ENCODE results near the gene IL1RAP. TPM values are rescaled to one million over a fixed set of nuclear protein-coding genes. Genes with fewer than 3 reads are reported as not detected.
A peak's percentile ranks its signal among the peaks of the same experiment; 100 is the strongest.
"Not testable (repeated sequence)": the region's sequence is repeated elsewhere in the genome, so short reads cannot be mapped to it uniquely, and the experiment has no call there.

Gene IL1RAP, protein sequence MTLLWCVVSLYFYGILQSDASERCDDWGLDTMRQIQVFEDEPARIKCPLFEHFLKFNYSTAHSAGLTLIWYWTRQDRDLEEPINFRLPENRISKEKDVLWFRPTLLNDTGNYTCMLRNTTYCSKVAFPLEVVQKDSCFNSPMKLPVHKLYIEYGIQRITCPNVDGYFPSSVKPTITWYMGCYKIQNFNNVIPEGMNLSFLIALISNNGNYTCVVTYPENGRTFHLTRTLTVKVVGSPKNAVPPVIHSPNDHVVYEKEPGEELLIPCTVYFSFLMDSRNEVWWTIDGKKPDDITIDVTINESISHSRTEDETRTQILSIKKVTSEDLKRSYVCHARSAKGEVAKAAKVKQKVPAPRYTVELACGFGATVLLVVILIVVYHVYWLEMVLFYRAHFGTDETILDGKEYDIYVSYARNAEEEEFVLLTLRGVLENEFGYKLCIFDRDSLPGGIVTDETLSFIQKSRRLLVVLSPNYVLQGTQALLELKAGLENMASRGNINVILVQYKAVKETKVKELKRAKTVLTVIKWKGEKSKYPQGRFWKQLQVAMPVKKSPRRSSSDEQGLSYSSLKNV
- total RNA-seq, result 14.7 and 14.8 TPM in 2 replicates

DNA sequence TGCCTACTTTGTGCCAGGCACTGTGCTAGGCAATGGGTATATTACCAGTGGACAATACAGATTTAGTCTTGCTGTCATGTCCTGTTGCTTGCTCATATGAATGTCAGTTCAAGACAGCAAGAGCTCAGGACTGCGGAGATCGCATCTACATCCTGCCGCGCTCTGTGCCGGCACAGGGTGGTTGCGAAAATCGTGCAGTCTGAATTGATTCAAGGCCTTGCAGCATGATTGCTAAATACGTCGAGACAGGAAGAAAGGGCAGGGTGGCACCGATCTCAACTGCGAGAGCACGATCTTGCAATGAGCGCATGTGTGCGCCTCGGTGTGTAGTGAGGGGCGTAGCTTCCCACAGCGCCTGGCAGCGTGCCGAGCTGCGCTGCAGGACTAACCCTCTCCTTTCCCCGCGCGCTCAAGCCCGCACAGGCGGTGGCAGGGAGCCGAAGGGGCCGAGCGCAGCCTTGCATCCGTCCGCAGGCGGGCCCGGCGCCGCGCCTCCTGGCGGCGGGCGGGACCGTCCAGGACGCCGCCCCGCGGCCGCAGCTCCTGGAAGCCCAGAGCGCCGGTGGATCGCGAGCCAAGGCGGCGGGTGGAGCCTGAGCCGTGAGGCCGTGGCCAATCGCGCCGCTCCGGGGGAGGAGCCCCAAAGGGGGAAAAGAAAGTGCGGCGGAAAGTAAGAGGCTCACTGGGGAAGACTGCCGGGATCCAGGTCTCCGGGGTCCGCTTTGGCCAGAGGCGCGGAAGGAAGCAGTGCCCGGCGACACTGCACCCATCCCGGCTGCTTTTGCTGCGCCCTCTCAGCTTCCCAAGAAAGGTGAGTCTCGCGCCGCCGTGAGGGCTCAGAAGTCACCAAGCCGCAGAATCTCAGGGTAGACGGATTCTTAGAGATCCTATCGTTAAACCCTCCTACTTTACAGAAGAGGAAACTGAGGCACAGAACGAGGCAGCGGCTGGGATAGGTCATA lies at the start of gene IL1RAP:
Gene IL1RAP (plus strand): TSS at position 677 of the 962 bp plus-strand sequence. CDS start 50,205 bp downstream, outside the sequence.
- H2AFZ ChIP-seq (ENCODE audit: low read length), result peak within 1 kb of the TSS; percentile 96
- H3K36me3 ChIP-seq (ENCODE audit: insufficient read depth, low read length), result no peaks in the 10 kb centered on the region
- H3K27ac ChIP-seq (ENCODE audit: low read depth, low read length), result peak within 1 kb of the TSS; percentile 76
- H3K79me2 ChIP-seq (ENCODE audit: insufficient read depth, low read length), result peaks cover 21% of the 10 kb centered on the region
- no peaks in the 10 kb centered on the region for H4K20me1 ChIP-seq (ENCODE audit: insufficient read depth, low read length)
- peak within 1 kb of the TSS; percentile 91 for H3K4me3 ChIP-seq (ENCODE audit: insufficient read depth, low read length)
- H3K9me3 ChIP-seq (ENCODE audit: low read depth, low read length), result no peaks in the 10 kb centered on the region
- H3K27me3 ChIP-seq (ENCODE audit: insufficient read depth, low read length), result no peaks in the 10 kb centered on the region
- TF ChIP-seq, protein P1, sequence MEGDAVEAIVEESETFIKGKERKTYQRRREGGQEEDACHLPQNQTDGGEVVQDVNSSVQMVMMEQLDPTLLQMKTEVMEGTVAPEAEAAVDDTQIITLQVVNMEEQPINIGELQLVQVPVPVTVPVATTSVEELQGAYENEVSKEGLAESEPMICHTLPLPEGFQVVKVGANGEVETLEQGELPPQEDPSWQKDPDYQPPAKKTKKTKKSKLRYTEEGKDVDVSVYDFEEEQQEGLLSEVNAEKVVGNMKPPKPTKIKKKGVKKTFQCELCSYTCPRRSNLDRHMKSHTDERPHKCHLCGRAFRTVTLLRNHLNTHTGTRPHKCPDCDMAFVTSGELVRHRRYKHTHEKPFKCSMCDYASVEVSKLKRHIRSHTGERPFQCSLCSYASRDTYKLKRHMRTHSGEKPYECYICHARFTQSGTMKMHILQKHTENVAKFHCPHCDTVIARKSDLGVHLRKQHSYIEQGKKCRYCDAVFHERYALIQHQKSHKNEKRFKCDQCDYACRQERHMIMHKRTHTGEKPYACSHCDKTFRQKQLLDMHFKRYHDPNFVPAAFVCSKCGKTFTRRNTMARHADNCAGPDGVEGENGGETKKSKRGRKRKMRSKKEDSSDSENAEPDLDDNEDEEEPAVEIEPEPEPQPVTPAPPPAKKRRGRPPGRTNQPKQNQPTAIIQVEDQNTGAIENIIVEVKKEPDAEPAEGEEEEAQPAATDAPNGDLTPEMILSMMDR (IDR thresholded peaks at IDR 0.05; ENCODE audit: extremely low read depth, low read depth, low read length), result peak; percentile 41
- peaks cover 34% of the 10 kb centered on the region for H3K4me1 ChIP-seq (ENCODE audit: insufficient read depth, low read length)
- peak; percentile 97 for DNase-seq (ENCODE audit: insufficient read length, low spot score, missing footprints)
- H3K4me2 ChIP-seq (ENCODE audit: insufficient read depth, low read length), result peak within 1 kb of the TSS; percentile 94

DNA sequence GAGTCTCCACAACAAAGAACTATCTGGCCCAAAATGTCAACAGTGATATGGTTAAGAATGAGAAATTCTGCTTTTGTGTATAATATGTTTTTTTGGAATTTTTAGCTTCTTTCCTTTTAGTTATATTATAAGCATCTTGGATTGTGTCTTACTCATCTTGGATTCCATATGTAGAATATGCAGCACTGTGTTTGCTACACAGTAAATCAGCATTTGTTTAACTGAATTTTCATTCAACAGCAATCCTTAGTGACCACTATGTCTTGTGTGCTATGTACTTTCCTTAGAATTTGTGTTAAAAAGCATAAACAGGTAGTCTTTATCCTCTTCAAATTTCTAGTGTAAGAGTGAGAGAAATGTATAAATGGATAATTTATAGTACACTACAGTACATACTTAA lies 46.0 kb upstream of the IL1RAP start:
- no peaks in the 10 kb centered on the region for H3K4me1 ChIP-seq (ENCODE audit: insufficient read depth, low read length)
- H3K4me3 ChIP-seq (ENCODE audit: insufficient read depth, low read length), result no peak overlapping the region

DNA sequence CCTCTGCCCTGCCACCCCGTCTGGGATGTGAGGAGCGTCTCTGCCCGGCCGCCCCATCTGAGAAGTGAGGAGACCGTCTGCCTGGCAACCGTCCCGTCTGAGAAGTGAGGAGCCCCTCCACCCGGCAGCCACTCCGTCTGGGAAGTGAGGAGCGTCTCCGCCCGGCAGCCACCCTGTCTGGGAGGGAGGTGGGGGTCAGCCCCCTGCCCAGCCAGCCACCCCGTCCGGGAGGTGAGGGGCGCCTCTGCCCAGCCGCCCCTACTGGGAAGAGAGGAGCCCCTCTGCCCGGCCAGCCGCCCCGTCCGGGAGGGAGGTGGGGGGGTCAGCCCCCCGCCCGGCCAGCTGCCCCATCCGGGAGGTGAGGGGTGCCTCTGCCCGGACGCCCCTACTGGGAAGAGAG lies 40.6 kb upstream of the IL1RAP start:
- not testable (repeated sequence) for H3K36me3 ChIP-seq (ENCODE audit: insufficient read depth, low read length); H3K4me2 ChIP-seq (ENCODE audit: insufficient read depth, low read length); H3K4me1 ChIP-seq (ENCODE audit: insufficient read depth, low read length); H3K27me3 ChIP-seq (ENCODE audit: insufficient read depth, low read length); H3K79me2 ChIP-seq (ENCODE audit: insufficient read depth, low read length); H2AFZ ChIP-seq (ENCODE audit: low read length); DNase-seq (ENCODE audit: insufficient read length, low spot score, missing footprints); H3K9me3 ChIP-seq (ENCODE audit: low read depth, low read length); H3K4me3 ChIP-seq (ENCODE audit: insufficient read depth, low read length); H3K27ac ChIP-seq (ENCODE audit: low read depth, low read length); H4K20me1 ChIP-seq (ENCODE audit: insufficient read depth, low read length)

More for the DNA sequence above, 46.0 kb upstream of the IL1RAP start:
- Histone ChIP-seq H3K36me3 (ENCODE audit: insufficient read depth, low read length) (no peaks in the 10 kb centered on the region), H4K20me1 (ENCODE audit: insufficient read depth, low read length) (no peaks in the 10 kb centered on the region), H3K27me3 (ENCODE audit: insufficient read depth, low read length) (no peaks in the 10 kb centered on the region), H2AFZ (ENCODE audit: low read length) (no peak overlapping the region), H3K4me2 (ENCODE audit: insufficient read depth, low read length) (no peak overlapping the region), H3K27ac (ENCODE audit: low read depth, low read length) (no peak overlapping the region), H3K79me2 (ENCODE audit: insufficient read depth, low read length) (no peaks in the 10 kb centered on the region), H3K9me3 (ENCODE audit: low read depth, low read length) (no peaks in the 10 kb centered on the region)
- TF ChIP-seq, protein P1 (IDR thresholded peaks at IDR 0.05; ENCODE audit: extremely low read depth, low read depth, low read length), result no peak
- no peak for DNase-seq (ENCODE audit: insufficient read length, low spot score, missing footprints)

DNA sequence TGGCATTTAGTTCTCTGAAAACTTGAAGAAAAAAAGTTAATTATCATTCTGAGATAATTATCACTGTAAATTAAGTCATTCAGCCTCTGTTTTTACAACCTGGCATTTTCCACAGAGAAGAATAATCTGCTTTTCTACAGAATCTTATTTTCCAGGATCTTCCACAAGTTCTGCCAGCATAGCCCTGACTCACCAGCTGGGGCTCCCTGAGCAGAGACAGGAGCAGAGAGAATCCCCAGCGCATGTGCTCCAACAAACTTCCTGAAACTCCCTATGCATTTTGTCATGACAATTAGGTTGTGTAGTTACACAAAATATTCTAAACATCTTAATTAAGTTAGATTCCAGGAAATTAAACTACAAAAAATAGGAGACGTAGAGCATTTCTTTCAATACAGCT lies 32.1 kb upstream of the IL1RAP start:
- Histone ChIP-seq H3K79me2 (ENCODE audit: insufficient read depth, low read length) (no peaks in the 10 kb centered on the region), H3K27me3 (ENCODE audit: insufficient read depth, low read length) (no peaks in the 10 kb centered on the region), H3K36me3 (ENCODE audit: insufficient read depth, low read length) (no peaks in the 10 kb centered on the region), H3K4me3 (ENCODE audit: insufficient read depth, low read length) (no peak overlapping the region), H3K4me1 (ENCODE audit: insufficient read depth, low read length) (peaks cover 2% of the 10 kb centered on the region), H3K27ac (ENCODE audit: low read depth, low read length) (no peak overlapping the region), H2AFZ (ENCODE audit: low read length) (no peak overlapping the region), H3K9me3 (ENCODE audit: low read depth, low read length) (no peaks in the 10 kb centered on the region), H4K20me1 (ENCODE audit: insufficient read depth, low read length) (no peaks in the 10 kb centered on the region), H3K4me2 (ENCODE audit: insufficient read depth, low read length) (no peak overlapping the region)
- TF ChIP-seq, protein P1 (IDR thresholded peaks at IDR 0.05; ENCODE audit: extremely low read depth, low read depth, low read length), result no peak
- peak; percentile 15 for DNase-seq (ENCODE audit: insufficient read length, low spot score, missing footprints)

All from osteoblast (primary cell).